Right hindlimb (tissue), 1 donor: ENCODE measurements around the gene SLC7A8.
A peak's percentile ranks its signal among the peaks of the same experiment; 100 is the strongest.

Experiments used
- DNase-seq: peaks from one replicate; pipeline ENCODE4 v3.0.0-alpha.2; 2018

The SLC7A8 gene

GRCh38 chr14:23182372-23183157 lies 895 bp downstream of the SLC7A8 start:
- peak; percentile 51 for DNase-seq

GRCh38 chr14:23181946-23182345 lies 1.5 kb downstream of the SLC7A8 start:
- no peak for DNase-seq

GRCh38 chr14:23181453-23181852 lies 2.0 kb downstream of the SLC7A8 start:
- DNase-seq: no peak

- DNase-seq: no peak
Observed at GRCh38 chr14:23177181-23177580, 6.3 kb downstream of the SLC7A8 start.

GRCh38 chr14:23175823-23176222 lies 7.6 kb downstream of the SLC7A8 start:
- DNase-seq: no peak

GRCh38 chr14:23174296-23175184 lies 8.9 kb downstream of the SLC7A8 start:
- DNase-seq: no peak

- no peak for DNase-seq
Observed at GRCh38 chr14:23173796-23174195, 9.7 kb downstream of the SLC7A8 start.

GRCh38 chr14:23173031-23173430 lies 10.4 kb downstream of the SLC7A8 start:
- DNase-seq: no peak

GRCh38 chr14:23172574-23172973 lies 10.9 kb downstream of the SLC7A8 start:
- DNase-seq: no peak

GRCh38 chr14:23172096-23172495 lies 11.4 kb downstream of the SLC7A8 start:
- DNase-seq: no peak

GRCh38 chr14:23171222-23171975 lies 12.1 kb downstream of the SLC7A8 start:
- DNase-seq: no peak

- DNase-seq: no peak
Observed at GRCh38 chr14:23169622-23170021, 13.8 kb downstream of the SLC7A8 start.

- DNase-seq: peak; percentile 37
Observed at GRCh38 chr14:23168246-23168645, 15.2 kb downstream of the SLC7A8 start.

- no peak for DNase-seq
Observed at GRCh38 chr14:23167116-23167847, 16.2 kb downstream of the SLC7A8 start.

GRCh38 chr14:23164949-23165348 lies 18.5 kb downstream of the SLC7A8 start:
- no peak for DNase-seq

- DNase-seq: no peak
Observed at GRCh38 chr14:23164250-23164649, 19.2 kb downstream of the SLC7A8 start.

GRCh38 chr14:23163830-23164229 lies 19.6 kb downstream of the SLC7A8 start:
- no peak for DNase-seq

- DNase-seq: no peak
Observed at GRCh38 chr14:23162800-23163199, 20.7 kb downstream of the SLC7A8 start.

- DNase-seq: no peak
Observed at GRCh38 chr14:23162005-23162404, 21.5 kb downstream of the SLC7A8 start.

GRCh38 chr14:23160924-23161522 lies 22.4 kb downstream of the SLC7A8 start:
- DNase-seq: peak; percentile 50

- DNase-seq: no peak
Observed at GRCh38 chr14:23159532-23159931, 23.9 kb downstream of the SLC7A8 start.

GRCh38 chr14:23158779-23159178 lies 24.7 kb downstream of the SLC7A8 start:
- DNase-seq: no peak
